ENCODE data around the gene PTH1R. TPM values are rescaled to one million over a fixed set of nuclear protein-coding genes. Genes with fewer than 3 reads are reported as not detected.

PTH1R gene
- total and polyA plus RNA-seq, 2 donors (not counting 1 experiment from before 2014, with no cell fraction given), result 0.67 to 4.3 TPM

- Histone ChIP-seq H3K9ac (ENCODE audit: insufficient read depth, low read length) (peak overlapping the region; percentile 16), H3K79me2 (ENCODE audit: control insufficient read depth, insufficient read depth, low read length) (no peaks in the 10 kb centered on the region), H4K20me1 (ENCODE audit: control insufficient read depth, extremely low read depth, insufficient read depth, low read length) (no peaks in the 10 kb centered on the region), H2AFZ (ENCODE audit: low read length) (no peak overlapping the region), H3K27me3 (ENCODE audit: control insufficient read depth, insufficient read depth, low read length) (no peaks in the 10 kb centered on the region), H3K27ac (ENCODE audit: insufficient read depth, low read length) (no peak overlapping the region), H3K9me3 (ENCODE audit: control insufficient read depth, insufficient read depth, low read depth, low read length) (no peaks in the 10 kb centered on the region), H3K4me2 (ENCODE audit: extremely low read depth, insufficient read depth, low read length) (peak overlapping the region; percentile 15), H3K4me1 (ENCODE audit: control insufficient read depth, extremely low read depth, insufficient read depth, low read length) (peaks cover 10% of the 10 kb centered on the region), H3K4me3 (replicated peaks in 1 of 4; ENCODE audit: control extremely low read depth in 1 of 4, insufficient read depth in 1 of 4, low read depth in 3 of 4, low read length in 4 of 4) (no peak overlapping the region), H3K36me3 (ENCODE audit: control insufficient read depth, insufficient read depth, low read length) (no peaks in the 10 kb centered on the region)
- TF ChIP-seq CTCF (conservative IDR thresholded peaks at IDR 0.05 in 1 of 2, IDR thresholded peaks at IDR 0.05 in 1 of 2; ENCODE audit: low read depth in 1 of 2, low read length in 2 of 2), result no peak
- no peak for TF ChIP-seq EZH2 (IDR thresholded peaks at IDR 0.05; ENCODE audit: low read length, missing control alignments)
- peak in 1 of 2 donors; percentile 7 for DNase-seq (ENCODE audit: low read depth in 2 of 2)
These were observed 32.6 kb upstream of the PTH1R start for GRCh38 chr3:46844881-46845312.

- Histone ChIP-seq H3K36me3 (ENCODE audit: control insufficient read depth, insufficient read depth, low read length) (no peaks in the 10 kb centered on the region), H3K27ac (ENCODE audit: insufficient read depth, low read length) (peak overlapping the region; percentile 31), H2AFZ (ENCODE audit: low read length) (peak overlapping the region; percentile 83), H3K27me3 (ENCODE audit: control insufficient read depth, insufficient read depth, low read length) (peaks cover 2% of the 10 kb centered on the region), H3K9me3 (ENCODE audit: control insufficient read depth, insufficient read depth, low read depth, low read length) (no peaks in the 10 kb centered on the region), H3K4me3 (replicated peaks in 1 of 4; ENCODE audit: control extremely low read depth in 1 of 4, insufficient read depth in 1 of 4, low read depth in 3 of 4, low read length in 4 of 4) (peak overlapping the region; percentile 31 to 58 (median 34)), H4K20me1 (ENCODE audit: control insufficient read depth, extremely low read depth, insufficient read depth, low read length) (no peaks in the 10 kb centered on the region), H3K4me2 (ENCODE audit: extremely low read depth, insufficient read depth, low read length) (peak overlapping the region; percentile 87), H3K79me2 (ENCODE audit: control insufficient read depth, insufficient read depth, low read length) (no peaks in the 10 kb centered on the region), H3K4me1 (ENCODE audit: control insufficient read depth, extremely low read depth, insufficient read depth, low read length) (peaks cover 10% of the 10 kb centered on the region), H3K9ac (ENCODE audit: insufficient read depth, low read length) (peak overlapping the region; percentile 66)
- peak; percentile 67 to 72 for DNase-seq (ENCODE audit: low read depth in 2 of 2)
- TF ChIP-seq EZH2 (IDR thresholded peaks at IDR 0.05; ENCODE audit: low read length, missing control alignments), result no peak
- TF ChIP-seq CTCF (conservative IDR thresholded peaks at IDR 0.05 in 1 of 2, IDR thresholded peaks at IDR 0.05 in 1 of 2; ENCODE audit: low read depth in 1 of 2, low read length in 2 of 2), result no peak
These were observed 32.1 kb upstream of the PTH1R start for GRCh38 chr3:46845397-46845859.

GRCh38 chr3:46845860-46846623 is 31.5 kb upstream of the PTH1R start:
- H4K20me1 ChIP-seq (ENCODE audit: control insufficient read depth, extremely low read depth, insufficient read depth, low read length), result no peaks in the 10 kb centered on the region
- TF ChIP-seq CTCF (conservative IDR thresholded peaks at IDR 0.05 in 1 of 2, IDR thresholded peaks at IDR 0.05 in 1 of 2; ENCODE audit: low read depth in 1 of 2, low read length in 2 of 2) (peak; percentile 14 to 41), EZH2 (IDR thresholded peaks at IDR 0.05; ENCODE audit: low read length, missing control alignments) (no peak)
- no peaks in the 10 kb centered on the region for H3K9me3 ChIP-seq (ENCODE audit: control insufficient read depth, insufficient read depth, low read depth, low read length)
- peak; percentile 72 to 79 for DNase-seq (ENCODE audit: low read depth in 2 of 2)
- H3K9ac ChIP-seq (ENCODE audit: insufficient read depth, low read length), result peak overlapping the region; percentile 66
- H3K4me1 ChIP-seq (ENCODE audit: control insufficient read depth, extremely low read depth, insufficient read depth, low read length), result peaks cover 10% of the 10 kb centered on the region
- H3K27me3 ChIP-seq (ENCODE audit: control insufficient read depth, insufficient read depth, low read length), result peaks cover 2% of the 10 kb centered on the region
- H3K36me3 ChIP-seq (ENCODE audit: control insufficient read depth, insufficient read depth, low read length), result no peaks in the 10 kb centered on the region
- H3K4me3 ChIP-seq (replicated peaks in 1 of 4; ENCODE audit: control extremely low read depth in 1 of 4, insufficient read depth in 1 of 4, low read depth in 3 of 4, low read length in 4 of 4), result peak overlapping the region; percentile 36 to 58 (median 40)
- H3K79me2 ChIP-seq (ENCODE audit: control insufficient read depth, insufficient read depth, low read length), result no peaks in the 10 kb centered on the region
- H3K27ac ChIP-seq (ENCODE audit: insufficient read depth, low read length), result peak overlapping the region; percentile 53
- H2AFZ ChIP-seq (ENCODE audit: low read length), result peak overlapping the region; percentile 88
- peak overlapping the region; percentile 87 for H3K4me2 ChIP-seq (ENCODE audit: extremely low read depth, insufficient read depth, low read length)
